Measurements from ENCODE around the gene EEA1. TPM values are rescaled to one million over a fixed set of nuclear protein-coding genes. Genes with fewer than 3 reads are reported as not detected.

Gene EEA1
- total RNA-seq, 1 experiment from 2014 or later = 14.9 TPM

DNA sequence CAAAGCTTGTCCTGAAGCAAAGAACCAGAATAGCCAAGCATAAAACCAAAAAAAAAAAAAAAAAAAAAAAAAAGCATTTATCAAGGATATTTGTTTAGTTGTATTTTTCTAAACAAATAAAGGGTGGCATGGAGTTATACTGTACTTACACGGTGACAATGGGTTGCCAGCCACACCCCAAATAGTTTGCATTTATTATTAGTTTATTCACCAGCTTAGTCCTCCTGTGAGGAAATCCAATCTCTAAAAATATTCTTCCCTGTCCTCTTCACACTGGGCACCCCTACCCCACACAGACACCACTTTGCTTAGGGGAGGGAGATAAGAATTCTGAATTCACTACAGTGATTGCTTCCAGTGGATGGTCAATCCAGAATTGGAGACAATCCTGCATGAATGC is 207.4 kb downstream of the EEA1 start:
- no peaks in the 10 kb centered on the region for H3K23me2 ChIP-seq (ENCODE audit: insufficient read length, low read depth, low read length, poor library complexity, severe bottlenecking)
- no peak overlapping the region for H2BK15ac ChIP-seq (ENCODE audit: low read depth, low read length)
- H4K91ac ChIP-seq (ENCODE audit: insufficient read length, low read depth, low read length) = no peak overlapping the region
- no peak overlapping the region for H3T11ph ChIP-seq (ENCODE audit: low read length)
- no peak overlapping the region for H3K4ac ChIP-seq (ENCODE audit: low read depth, low read length)
- H2BK5ac ChIP-seq (ENCODE audit: insufficient read length, low read length) = no peak overlapping the region
- Mint-ChIP-seq H3K4me1 (peaks cover 8 to 9% of the 10 kb centered on the region in 2 experiments), H3K27ac (no peak overlapping the region), H3K36me3 (ENCODE audit: insufficient read depth in 1 of 3, low read depth in 3 of 3) (peaks cover 3 to 7% (median 5%) of the 10 kb centered on the region in 3 experiments; a peak in 6 of 7 replicates), H3K4me3 (no peak overlapping the region), H3K9me3 (peaks cover 8 to 13% of the 10 kb centered on the region in 2 experiments), H3K27me3 (ENCODE audit: low read depth) (no peaks in the 10 kb centered on the region)
- no CpG with 5 or more reads among the region's 1 CpG for WGBS (ENCODE audit: extremely low coverage, insufficient read length, low lambda C conversion rate)
- H3K9me3 ChIP-seq (ENCODE audit: control insufficient read depth, low read depth, low read length) = no peaks in the 10 kb centered on the region
- H4K5ac ChIP-seq (ENCODE audit: insufficient read length, low read depth, low read length) = no peak overlapping the region
- H4K8ac ChIP-seq (replicated peaks; ENCODE audit: insufficient read length, low read depth, low read length) = no peak overlapping the region
- no peaks in the 10 kb centered on the region for H3K27me3 ChIP-seq (ENCODE audit: insufficient read depth, low read length)
- H3K9ac ChIP-seq (ENCODE audit: extremely low read depth, insufficient read length, low read length) = no peak overlapping the region
- no peak overlapping the region for H2BK20ac ChIP-seq (ENCODE audit: low read depth, low read length, poor library complexity, severe bottlenecking)
- H3K14ac ChIP-seq (ENCODE audit: insufficient read depth, low read length) = no peak overlapping the region
- no peak overlapping the region for H3K56ac ChIP-seq (ENCODE audit: insufficient read length, low read depth, low read length)
- no peak overlapping the region for H2AK5ac ChIP-seq (ENCODE audit: insufficient read length, low read length)
- H2BK12ac ChIP-seq (ENCODE audit: insufficient read length, low read depth, low read length) = no peak overlapping the region
- no peaks in the 10 kb centered on the region for H3K79me2 ChIP-seq (ENCODE audit: insufficient read depth, low read length)
- H2AFZ ChIP-seq (ENCODE audit: low read length) = no peak overlapping the region
- H3K18ac ChIP-seq (ENCODE audit: insufficient read length, low read depth, low read length) = no peak overlapping the region
- H3K23ac ChIP-seq (ENCODE audit: insufficient read length, low read depth, low read length) = no peak overlapping the region
- H3K4me2 ChIP-seq (ENCODE audit: insufficient read depth, insufficient read length, low read length) = no peak overlapping the region
- DNase-seq = no peak
- no peaks in the 10 kb centered on the region for H3K79me1 ChIP-seq (ENCODE audit: insufficient read depth, low read depth, low read length, poor library complexity, severe bottlenecking)
- no peak overlapping the region for H3K27ac ChIP-seq (ENCODE audit: insufficient read length, low read depth, low read length)
- no peaks in the 10 kb centered on the region for H3K4me1 ChIP-seq (ENCODE audit: insufficient read depth, low read length)
- no peak overlapping the region for H2BK120ac ChIP-seq (ENCODE audit: low read depth, low read length, poor library complexity, severe bottlenecking)
- TF ChIP-seq CTCF (conservative IDR thresholded peaks at IDR 0.05) = no peak
- no peaks in the 10 kb centered on the region for H4K20me1 ChIP-seq (ENCODE audit: control insufficient read depth, insufficient read depth, insufficient read length)

All from H9 (cell line).